OCI-LY7 (cell line): ENCODE results near the gene ELOVL7. TPM values are rescaled to one million over a fixed set of nuclear protein-coding genes. Genes with fewer than 3 reads are reported as not detected.

Experiments used
- BruUV-seq: library from RNA; stranded (reverse); fragments of 400-500 nt; replicated peaks from 2 replicates; lab custom pipeline; 2021; lab: Mats Ljungman, UMichigan
- CTCF ChIA-PET: fragments of 300-600 bp; sonication (Branson Sonifier 250); formaldehyde crosslinking; loops from one replicate; lab custom pipeline; 2022; ENCODE audit warnings: antibody characterized with exemption; ENCODE audit not compliant: unreplicated experiment; lab: Charles Lee
- POLR2A ChIA-PET: fragments of 300-600 bp; sonication (Branson Sonifier 250); formaldehyde crosslinking; loops from one replicate; lab custom pipeline; 2022; ENCODE audit warnings: antibody characterized with exemption; lab: Charles Lee
- DNase-seq: peaks from one replicate; pipeline ENCODE4 v3.0.0-alpha.2; 2015; ENCODE audit warnings: low spot score
- H2AFZ ChIP-seq: fragments of 200-600 bp; sonication (generic), shearing (Covaris generic); 2 replicates; pipeline ENCODE4 v1.6.1; 2014; ENCODE audit warnings: mild to moderate bottlenecking, antibody characterized with exemption, low read length, moderate library complexity
- H3K27ac ChIP-seq: fragments of 200-600 bp; sonication (generic); 2 replicates; pipeline ENCODE4 v1.5.1; 2014; ENCODE audit warnings: mixed run types, low read depth, mild to moderate bottlenecking, moderate library complexity, low read length, inconsistent platforms; ENCODE audit not compliant: poor library complexity, severe bottlenecking
- H3K36me3 ChIP-seq: fragments of 200-600 bp; sonication (generic); 2 replicates; pipeline ENCODE4 v1.6.1; 2014; ENCODE audit warnings: mild to moderate bottlenecking, antibody characterized with exemption, low read length, moderate library complexity, mixed read lengths; ENCODE audit not compliant: insufficient read depth
- H3K4me1 ChIP-seq: fragments of 200-600 bp; sonication (generic); 2 replicates; pipeline ENCODE4 v1.5.1; 2014; ENCODE audit warnings: mild to moderate bottlenecking, low read length; ENCODE audit not compliant: insufficient read depth, poor library complexity, severe bottlenecking
- H3K4me2 ChIP-seq: fragments of 200-600 bp; sonication (generic); 2 replicates; pipeline ENCODE4 v1.6.1; 2014; ENCODE audit warnings: mild to moderate bottlenecking, low read length
- H3K4me3 ChIP-seq: fragments of 200-600 bp; sonication (generic); 2 replicates; pipeline ENCODE4 v1.5.1; 2014; ENCODE audit warnings: mild to moderate bottlenecking, low read depth, low read length; ENCODE audit not compliant: poor library complexity, severe bottlenecking
- H3K79me2 ChIP-seq: fragments of 200-600 bp; sonication (generic); 2 replicates; pipeline ENCODE4 v1.6.1; 2016; ENCODE audit warnings: low read depth, mild to moderate bottlenecking, low read length, moderate library complexity, mixed read lengths; ENCODE audit not compliant: insufficient read depth
- H3K9me2 ChIP-seq: fragments of 200-600 bp; sonication (generic); 2 replicates; pipeline ENCODE4 v1.6.1; 2016; ENCODE audit warnings: mild to moderate bottlenecking, low read length, mixed read lengths; ENCODE audit not compliant: insufficient read depth
- H3K9me3 ChIP-seq: fragments of 200-600 bp; sonication (generic); 2 replicates; pipeline ENCODE4 v1.6.1; 2014; ENCODE audit warnings: mild to moderate bottlenecking, mixed run types, low read length, mixed read lengths
- H4K20me1 ChIP-seq: fragments of 200-600 bp; sonication (generic); 2 replicates; pipeline ENCODE4 v1.6.1; 2014; ENCODE audit warnings: mild to moderate bottlenecking, antibody characterized with exemption, low read length, moderate library complexity, mixed read lengths; ENCODE audit not compliant: insufficient read depth
- CTCF ChIP-seq: fragments of 200-600 bp; sonication (generic); conservative IDR thresholded peaks from 2 replicates; pipeline ENCODE4 v1.5.1; 2014; ENCODE audit warnings: mild to moderate bottlenecking, antibody characterized with exemption, low read length, moderate library complexity, mixed read lengths
- EZH2phosphoT487 ChIP-seq: fragments of 200-600 bp; sonication (generic); IDR thresholded peaks from 2 replicates; pipeline ENCODE4 v1.6.1; 2018; ENCODE audit warnings: low read depth, borderline replicate concordance, mild to moderate bottlenecking, mixed run types, antibody characterized with exemption, low read length, moderate library complexity, mixed read lengths
- intact Hi-C: fragments of 100-400 bp; cut with micrococcal nuclease; formaldehyde crosslinking; loops from one replicate; pipeline ENCODE4 v1.10.0; 2022; ENCODE audit not compliant: unreplicated experiment
- total RNA-seq, 2 experiments: library from RNA; depleted of rRNA in 1 of 2; stranded (reverse); fragments of >200 nt in 1 of 2; shearing (Covaris generic) in 1 of 2; gene quantifications; 2 replicates each; pipeline ENCODE4 v1.2.3, GENCODE V29; 2014 to 2022

The ELOVL7 gene
- total RNA-seq, 2 experiments from 2014 or later, result 0.03 TPM; not detected in 1

DNA sequence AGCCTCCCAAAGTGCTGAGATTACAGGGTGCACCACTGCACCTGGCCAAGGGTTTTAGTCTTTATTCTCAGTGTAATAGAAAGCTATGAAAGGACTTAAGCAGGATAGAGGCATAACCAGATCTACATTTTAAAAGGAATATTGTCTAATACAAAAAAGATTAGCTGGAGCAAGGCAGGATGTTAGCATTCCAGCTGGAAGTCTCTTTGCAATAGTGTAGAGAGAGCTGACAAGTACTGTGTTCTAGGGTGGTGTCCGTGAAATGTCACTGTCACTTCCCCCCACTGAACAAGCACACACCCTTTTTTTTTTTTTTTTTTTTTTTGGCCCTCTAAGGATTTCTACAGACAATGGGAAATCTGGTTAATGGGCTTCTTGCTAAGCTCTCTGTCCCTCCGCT, 119.9 kb downstream of the ELOVL7 start:
- POLR2A ChIA-PET, result interaction anchor here (0.6 to 0.7 kb wide), 2 partner anchors 322 to 627 kb away, joined by 3 to 6 read pairs; no protein-coding TSS in a partner anchor
- H2AFZ ChIP-seq, result no peak overlapping the region
- no peak for DNase-seq
- TF ChIP-seq EZH2phosphoT487, result no peak
- TF ChIP-seq CTCF, result no peak
- H3K9me3 ChIP-seq, result no peaks in the 10 kb centered on the region
- H3K4me2 ChIP-seq, result no peak overlapping the region
- no TSS peak for BruUV-seq
- H4K20me1 ChIP-seq, result no peaks in the 10 kb centered on the region
- CTCF ChIA-PET, result no interaction called here
- H3K4me1 ChIP-seq, result no peaks in the 10 kb centered on the region
- H3K4me3 ChIP-seq, result no peak overlapping the region
- H3K79me2 ChIP-seq, result no peaks in the 10 kb centered on the region
- H3K27ac ChIP-seq, result no peak overlapping the region
- intact Hi-C loops, result no loop called here
- no peaks in the 10 kb centered on the region for H3K9me2 ChIP-seq
- H3K36me3 ChIP-seq, result no peaks in the 10 kb centered on the region

DNA sequence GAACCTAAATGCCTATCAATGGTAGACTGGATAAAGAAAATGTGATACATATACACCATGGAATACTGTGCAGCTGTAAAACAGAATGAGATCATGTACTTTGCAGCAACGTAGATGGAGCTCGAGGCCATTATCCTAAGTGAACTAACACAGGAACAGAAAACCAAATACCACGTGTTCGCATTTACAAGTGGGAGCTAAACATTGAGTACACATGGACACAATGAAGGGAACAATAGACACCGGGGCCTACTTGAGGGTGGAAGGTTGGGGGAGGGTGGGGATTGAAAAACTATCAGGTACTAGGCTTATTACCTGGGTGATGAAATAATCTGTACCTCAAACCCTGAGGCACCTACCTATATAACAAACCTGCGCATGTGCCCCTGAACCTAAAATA, 121.7 kb downstream of the ELOVL7 start:
- TF ChIP-seq CTCF (no peak), EZH2phosphoT487 (no peak)
- H4K20me1 ChIP-seq, result no peaks in the 10 kb centered on the region
- H3K27ac ChIP-seq, result no peak overlapping the region
- intact Hi-C loops, result no loop called here
- no peak overlapping the region for H3K4me3 ChIP-seq
- no peak for DNase-seq
- no peaks in the 10 kb centered on the region for H3K9me3 ChIP-seq
- no peaks in the 10 kb centered on the region for H3K4me1 ChIP-seq
- ChIA-PET POLR2A (no interaction called here), CTCF (no interaction called here)
- no peaks in the 10 kb centered on the region for H3K79me2 ChIP-seq
- no peaks in the 10 kb centered on the region for H3K36me3 ChIP-seq
- H3K9me2 ChIP-seq, result no peaks in the 10 kb centered on the region
- no peak overlapping the region for H3K4me2 ChIP-seq
- no TSS peak for BruUV-seq
- H2AFZ ChIP-seq, result no peak overlapping the region

- TF ChIP-seq CTCF (no peak), EZH2phosphoT487 (no peak)
- ChIA-PET CTCF (no interaction called here), POLR2A (interaction anchor here (1.3 kb wide), 1 partner anchor 19 kb away, joined by 3 read pairs; the partner anchor contains the start of gene DEPDC1B)
- Histone ChIP-seq H3K4me1 (no peaks in the 10 kb centered on the region), H3K4me2 (no peak overlapping the region), H3K36me3 (no peaks in the 10 kb centered on the region), H3K4me3 (no peak overlapping the region), H3K27ac (no peak overlapping the region), H3K79me2 (no peaks in the 10 kb centered on the region), H3K9me3 (no peaks in the 10 kb centered on the region), H2AFZ (no peak overlapping the region), H3K9me2 (no peaks in the 10 kb centered on the region), H4K20me1 (no peaks in the 10 kb centered on the region)
- no TSS peak for BruUV-seq
- intact Hi-C loops, result no loop called here
- no peak for DNase-seq
Measured at GRCh38 chr5:60719329-60719728, 124.7 kb downstream of the ELOVL7 start.
